Esophagus muscularis mucosa (tissue), 4 donors: Measurements from ENCODE around the gene EIF2A.

Experiments
- EP300 ChIP-seq: sonication (generic); formaldehyde crosslinking; IDR thresholded peaks from one replicate; pipeline ENCODE4 v1.6.1; 2017; ENCODE audit warnings: antibody characterized with exemption
- POLR2A ChIP-seq: fragments of 450-650 bp; IDR thresholded peaks from one replicate; pipeline ENCODE4 v1.6.1; 2017; ENCODE audit warnings: antibody characterized with exemption, moderate library complexity, mild to moderate bottlenecking, low read depth
- POLR2AphosphoS5 ChIP-seq, 2 donors: sonication (generic); formaldehyde crosslinking; IDR thresholded peaks; one replicate each; pipeline ENCODE4 v1.6.1; 2017; ENCODE audit warnings: antibody characterized with exemption in 2 of 2
- TF ChIP-seq, protein P1 (sequence below), 3 experiments: fragments of 200-600 bp in 2 of 3; fragments of 450-650 bp in 1 of 3; sonication (generic) in 2 of 3; IDR thresholded peaks; one replicate each; pipeline ENCODE4 v1.5.1; 2017 to 2019; ENCODE audit warnings: antibody characterized with exemption in 3 of 3, mild to moderate bottlenecking in 2 of 3, moderate library complexity in 1 of 3

DNA sequence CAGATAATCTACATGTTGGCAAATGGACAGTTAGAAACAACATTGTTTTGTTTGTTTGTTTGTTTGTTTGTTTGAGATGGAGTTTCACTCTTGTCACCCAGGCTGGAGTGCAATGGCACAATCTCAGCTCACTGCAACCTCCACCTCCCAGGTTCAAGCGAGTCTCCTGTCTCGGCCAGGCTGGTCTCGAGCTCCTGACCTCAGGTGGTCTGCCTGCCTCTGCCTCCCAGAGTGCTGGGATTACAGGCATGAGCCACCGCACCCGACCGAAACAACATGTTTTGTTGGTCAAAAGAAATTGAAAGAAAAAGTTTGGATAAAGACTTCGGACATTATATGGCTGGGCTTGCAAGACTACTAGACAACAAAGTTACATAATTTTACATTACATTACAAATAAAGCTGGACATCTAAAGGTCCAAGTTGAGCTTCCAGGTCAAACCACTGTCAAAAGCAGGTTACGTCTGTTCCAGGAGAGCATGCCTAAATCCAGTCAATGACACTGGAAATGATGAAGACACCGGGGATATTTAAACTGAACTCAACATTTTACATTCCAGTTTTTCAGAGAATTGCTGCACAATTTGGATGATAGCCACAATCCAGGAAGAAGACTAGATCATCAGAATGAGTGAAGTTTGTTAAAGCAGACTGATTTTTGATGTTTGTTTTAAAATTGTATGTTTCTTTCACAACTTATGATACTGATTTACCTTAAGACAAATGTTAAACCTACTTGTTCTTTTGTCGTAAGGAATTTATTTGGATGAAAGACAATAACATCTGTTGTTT, 18.9 kb upstream of the EIF2A start:
- TF ChIP-seq, protein P1, sequence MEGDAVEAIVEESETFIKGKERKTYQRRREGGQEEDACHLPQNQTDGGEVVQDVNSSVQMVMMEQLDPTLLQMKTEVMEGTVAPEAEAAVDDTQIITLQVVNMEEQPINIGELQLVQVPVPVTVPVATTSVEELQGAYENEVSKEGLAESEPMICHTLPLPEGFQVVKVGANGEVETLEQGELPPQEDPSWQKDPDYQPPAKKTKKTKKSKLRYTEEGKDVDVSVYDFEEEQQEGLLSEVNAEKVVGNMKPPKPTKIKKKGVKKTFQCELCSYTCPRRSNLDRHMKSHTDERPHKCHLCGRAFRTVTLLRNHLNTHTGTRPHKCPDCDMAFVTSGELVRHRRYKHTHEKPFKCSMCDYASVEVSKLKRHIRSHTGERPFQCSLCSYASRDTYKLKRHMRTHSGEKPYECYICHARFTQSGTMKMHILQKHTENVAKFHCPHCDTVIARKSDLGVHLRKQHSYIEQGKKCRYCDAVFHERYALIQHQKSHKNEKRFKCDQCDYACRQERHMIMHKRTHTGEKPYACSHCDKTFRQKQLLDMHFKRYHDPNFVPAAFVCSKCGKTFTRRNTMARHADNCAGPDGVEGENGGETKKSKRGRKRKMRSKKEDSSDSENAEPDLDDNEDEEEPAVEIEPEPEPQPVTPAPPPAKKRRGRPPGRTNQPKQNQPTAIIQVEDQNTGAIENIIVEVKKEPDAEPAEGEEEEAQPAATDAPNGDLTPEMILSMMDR (IDR thresholded peaks at IDR 0.05), result no peak
- TF ChIP-seq POLR2AphosphoS5 (IDR thresholded peaks at IDR 0.05), result no peak
- no peak for TF ChIP-seq EP300
- no peak for TF ChIP-seq POLR2A
